HG03139 (cell line): Measurements from ENCODE around the gene CPNE7.
"Not testable (repeated sequence)": the region's sequence is repeated elsewhere in the genome, so short reads cannot be mapped to it uniquely, and the experiment has no call there.

ENCODE experiments used
- ATAC-seq: cut with Tn5 transposase; IDR thresholded peaks from one replicate; pipeline ENCODE4 v1.9.1; 2021; ENCODE audit not compliant: unreplicated experiment

The CPNE7 gene

DNA sequence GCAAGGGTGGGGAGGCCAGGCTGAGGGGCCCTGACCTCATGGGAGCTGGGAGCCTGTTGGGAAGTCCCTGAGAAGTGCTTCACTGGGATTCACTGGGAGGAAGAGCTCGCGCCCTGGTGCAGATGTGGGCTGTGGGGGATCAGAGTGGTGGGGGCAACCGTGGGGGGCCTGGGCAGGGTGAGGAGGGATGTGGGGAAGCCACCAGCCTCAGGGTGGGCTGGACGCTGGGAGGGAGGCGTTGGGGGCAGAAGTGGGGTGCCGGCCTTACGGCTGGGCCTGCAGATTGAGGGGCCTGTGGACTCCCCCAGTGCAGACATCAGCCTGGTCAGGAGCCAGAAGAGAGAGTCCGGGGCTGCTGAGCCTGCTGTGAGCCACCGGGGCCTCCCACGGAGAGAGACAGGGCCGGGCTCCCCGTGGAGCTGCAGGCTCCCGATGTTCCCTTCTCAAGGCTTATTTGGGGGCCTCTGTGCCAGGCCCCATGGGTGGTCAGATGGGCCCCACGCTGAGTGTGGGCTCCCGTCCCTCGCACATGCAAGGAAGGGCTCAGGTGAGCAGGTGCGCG, 45.7 kb downstream of the CPNE7 start:
- ATAC-seq, result no peak

DNA sequence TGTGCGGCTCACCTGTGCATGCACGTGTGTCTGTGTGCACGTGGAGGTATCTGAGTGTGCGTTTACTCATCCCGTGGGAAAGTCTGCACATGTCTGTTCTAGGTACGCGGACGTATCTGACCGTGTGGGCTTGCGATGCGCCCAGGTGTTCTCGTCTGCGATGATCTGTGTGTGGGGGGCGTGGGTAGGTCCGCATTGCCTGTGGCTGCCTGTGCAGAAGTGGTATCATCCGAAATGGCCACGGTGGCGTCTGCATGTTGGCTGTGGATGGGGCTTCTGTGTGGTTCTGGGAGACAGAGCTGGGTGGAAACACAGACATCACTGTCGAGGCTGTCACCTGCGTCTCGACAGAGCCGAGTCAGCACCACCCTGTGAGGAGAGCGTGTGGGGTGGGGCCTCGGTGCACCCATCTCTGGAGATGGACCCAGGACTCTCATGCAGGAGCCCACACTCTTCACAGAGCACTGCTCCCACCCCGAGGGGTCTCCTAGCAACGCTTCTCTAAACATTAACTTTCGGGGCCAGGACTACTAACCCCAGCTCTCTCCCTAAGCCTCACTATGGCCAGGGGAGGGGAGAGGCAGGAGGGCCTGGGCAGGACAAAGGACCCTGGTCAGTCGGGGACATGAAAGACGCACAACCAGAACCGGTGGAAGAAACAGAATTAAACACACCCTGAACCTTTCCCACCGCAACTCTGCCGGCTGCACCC, 46.3 kb downstream of the CPNE7 start:
- no peak for ATAC-seq

DNA sequence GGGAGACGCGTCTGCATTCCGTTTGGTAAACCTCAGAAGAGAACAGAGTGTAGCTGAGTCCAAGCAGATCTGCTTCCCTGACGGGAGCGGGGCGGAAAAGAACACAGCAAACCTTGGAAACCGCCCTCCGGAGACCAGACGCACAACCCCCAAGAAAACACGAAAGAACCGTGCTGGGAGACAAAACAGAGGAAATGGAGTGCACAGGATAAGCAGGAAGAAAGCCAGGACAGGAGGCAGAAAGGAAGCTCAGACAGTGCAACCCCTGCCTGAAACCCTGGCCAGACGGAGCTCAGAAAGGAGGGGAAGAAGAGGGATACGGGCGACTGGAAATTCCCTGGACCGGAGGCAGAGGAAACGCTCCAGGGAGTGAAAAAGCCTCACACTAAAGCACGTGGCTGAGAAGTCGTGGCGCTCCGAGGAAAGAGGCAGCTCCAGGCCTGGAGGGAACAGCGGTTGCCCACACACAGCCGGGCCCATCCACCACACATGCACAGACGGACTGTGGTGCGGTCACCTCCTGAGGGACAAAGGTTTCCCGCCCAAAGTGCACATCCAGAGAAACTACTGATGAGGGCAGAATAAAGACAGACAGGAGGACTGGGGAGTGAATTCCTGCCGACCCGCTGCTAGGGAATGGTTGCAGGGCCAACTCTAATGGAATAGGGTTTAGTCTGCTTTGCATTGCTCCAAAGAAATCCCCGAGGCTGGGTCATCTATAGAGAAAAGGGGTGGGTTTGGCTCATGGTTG, 48.1 kb downstream of the CPNE7 start:
- ATAC-seq, result no peak

DNA sequence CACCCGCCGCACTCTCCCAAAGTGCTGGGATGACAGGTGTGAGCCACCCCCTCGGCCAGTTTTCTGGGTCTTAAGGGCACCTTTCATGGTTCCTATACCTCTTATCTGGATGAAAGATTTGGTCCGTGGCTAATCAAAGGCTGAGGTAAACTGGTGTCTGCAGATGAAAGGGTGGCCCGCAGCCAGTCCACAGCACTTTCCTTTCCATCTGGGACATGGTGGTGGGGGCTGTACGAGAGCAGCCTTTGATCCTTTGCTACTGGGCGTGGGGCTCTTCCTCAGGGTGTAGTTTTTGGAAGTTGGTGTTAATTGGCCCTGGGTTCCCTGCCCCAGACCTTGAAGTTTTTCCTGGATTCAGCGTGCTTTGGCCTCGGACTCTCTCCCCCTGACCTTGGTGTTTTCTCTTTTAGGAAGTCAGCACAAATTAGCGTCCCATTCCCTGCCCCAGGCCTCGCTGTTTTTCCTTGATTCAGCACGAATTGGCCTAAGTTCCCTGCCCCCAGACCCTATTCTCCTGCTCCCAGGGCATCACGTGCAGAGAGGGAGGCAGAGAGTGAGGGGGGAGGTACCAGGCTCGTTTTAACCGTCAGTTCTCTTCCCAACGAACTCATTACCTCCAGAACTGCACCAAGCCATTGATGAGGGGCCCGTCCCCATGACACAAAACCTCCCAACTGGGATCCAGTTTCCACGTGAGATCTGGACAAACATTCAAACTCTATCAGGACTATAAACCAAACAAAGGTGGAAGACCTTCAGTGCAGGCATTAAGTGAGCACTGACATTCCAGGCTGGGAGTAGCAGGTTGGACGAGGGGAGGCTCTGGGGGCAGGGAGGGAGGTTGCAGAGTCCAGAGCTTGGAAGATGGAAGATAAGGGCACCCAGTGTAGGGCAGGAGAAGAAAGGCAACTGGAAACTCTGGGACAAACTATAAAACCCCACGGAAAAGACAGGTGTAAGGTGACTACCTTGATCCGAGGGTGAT, 49.5 kb downstream of the CPNE7 start:
- ATAC-seq, result no peak

DNA sequence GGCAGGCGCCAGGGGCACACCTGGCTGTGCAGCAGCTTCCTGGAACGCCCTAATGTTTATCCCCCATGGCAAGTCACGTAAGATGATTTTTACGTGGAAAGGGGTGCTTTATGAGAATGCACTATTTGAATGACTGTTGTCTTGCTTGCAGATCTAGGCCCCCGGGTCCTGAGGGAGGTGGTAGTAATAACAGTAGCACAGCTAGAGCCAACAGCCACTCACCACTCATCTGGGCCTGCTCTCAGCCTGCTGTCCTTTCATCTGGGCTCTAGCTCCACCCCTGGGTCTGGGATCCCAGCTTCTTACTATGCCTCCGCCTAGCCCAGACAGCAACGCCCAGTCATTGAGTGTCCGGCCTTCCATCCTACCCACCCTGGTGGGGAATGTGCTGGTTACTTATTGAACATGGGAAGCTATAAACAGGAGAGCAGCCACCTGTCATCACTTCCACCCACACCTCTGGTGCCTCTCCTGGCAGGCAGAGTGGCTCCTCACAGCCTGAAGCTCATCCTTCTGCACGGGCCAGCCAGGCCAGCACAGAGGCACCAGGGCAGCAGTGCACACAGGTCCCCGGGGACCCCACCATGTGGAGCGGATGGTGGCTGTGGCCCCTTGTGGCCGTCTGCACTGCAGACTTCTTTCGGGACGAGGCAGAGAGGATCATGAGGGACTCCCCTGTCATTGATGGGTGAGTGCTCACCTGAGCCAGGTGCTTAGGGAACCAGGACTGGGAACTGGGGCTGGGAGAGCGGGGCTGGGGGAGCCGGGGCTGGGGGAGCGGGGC, 54.5 kb downstream of the CPNE7 start:
- no peak for ATAC-seq

DNA sequence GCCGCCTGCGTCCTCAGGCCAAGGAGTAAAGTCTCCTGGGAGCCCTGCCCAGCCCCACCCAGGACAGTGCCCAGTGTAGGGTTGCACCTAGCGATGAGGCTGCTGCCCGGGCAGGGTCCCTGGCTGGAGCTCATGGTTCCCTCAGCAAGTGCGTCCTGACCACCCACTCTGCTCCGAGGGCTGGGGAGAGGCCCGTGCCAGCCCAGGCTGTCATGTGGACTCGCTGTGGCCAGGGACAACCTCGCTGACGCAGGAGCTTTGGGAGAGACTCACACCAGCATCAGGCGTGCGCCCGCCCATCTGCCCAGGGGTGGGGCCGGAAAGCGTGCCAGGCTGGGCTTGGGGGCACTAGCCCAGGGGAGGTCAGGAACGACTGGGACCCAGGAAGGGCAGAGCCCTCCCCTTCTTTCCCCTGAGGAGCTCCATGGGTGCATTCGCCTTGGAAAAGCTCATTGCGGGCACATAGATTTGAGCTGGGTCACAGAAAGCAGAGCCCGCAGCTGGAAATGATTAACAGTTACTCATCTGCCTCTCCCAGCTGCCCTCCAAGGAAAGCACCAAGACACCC, 57.6 kb downstream of the CPNE7 start:
- ATAC-seq, result no peak

DNA sequence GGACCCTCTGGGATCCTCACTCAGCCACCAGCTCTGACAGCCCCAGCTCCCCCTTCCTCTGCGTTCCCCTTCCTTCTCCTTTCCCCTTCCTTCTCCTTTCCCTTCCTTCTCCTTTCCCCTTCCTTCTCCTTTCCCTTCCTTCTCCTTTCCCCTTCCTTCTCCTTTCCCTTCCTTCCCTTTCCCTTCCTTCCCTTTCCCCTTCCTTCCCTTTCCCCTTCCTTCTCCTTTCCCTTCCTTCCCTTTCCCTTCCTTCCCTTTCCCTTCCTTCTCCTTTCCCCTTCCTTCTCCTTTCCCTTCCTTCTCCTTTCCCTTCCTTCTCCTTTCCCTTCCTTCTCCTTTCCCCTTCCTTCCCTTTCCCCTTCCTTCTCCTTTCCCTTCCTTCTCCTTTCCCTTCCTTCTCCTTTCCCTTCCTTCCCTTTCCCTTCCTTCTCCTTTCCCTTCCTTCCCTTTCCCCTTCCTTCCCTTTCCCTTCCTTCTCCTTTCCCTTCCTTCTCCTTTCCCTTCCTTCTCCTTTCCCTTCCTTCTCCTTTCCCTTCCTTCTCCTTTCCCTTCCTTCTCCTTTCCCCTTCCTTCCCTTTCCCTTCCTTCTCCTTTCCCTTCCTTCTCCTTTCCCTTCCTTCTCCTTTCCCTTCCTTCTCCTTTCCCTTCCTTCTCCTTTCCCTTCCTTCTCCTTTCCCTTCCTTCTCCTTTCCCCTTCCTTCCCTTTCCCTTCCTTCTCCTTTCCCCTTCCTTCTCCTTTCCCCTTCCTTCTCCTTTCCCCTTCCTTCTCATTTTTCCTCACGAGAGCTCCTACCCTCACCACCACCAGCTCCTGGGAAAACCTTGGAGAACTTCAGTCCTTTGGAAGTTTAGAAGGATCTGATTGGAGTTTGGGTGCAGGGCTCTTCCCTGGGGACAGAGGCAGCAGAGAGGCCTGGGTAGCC, 59.2 kb downstream of the CPNE7 start:
- ATAC-seq, result not testable (repeated sequence)

DNA sequence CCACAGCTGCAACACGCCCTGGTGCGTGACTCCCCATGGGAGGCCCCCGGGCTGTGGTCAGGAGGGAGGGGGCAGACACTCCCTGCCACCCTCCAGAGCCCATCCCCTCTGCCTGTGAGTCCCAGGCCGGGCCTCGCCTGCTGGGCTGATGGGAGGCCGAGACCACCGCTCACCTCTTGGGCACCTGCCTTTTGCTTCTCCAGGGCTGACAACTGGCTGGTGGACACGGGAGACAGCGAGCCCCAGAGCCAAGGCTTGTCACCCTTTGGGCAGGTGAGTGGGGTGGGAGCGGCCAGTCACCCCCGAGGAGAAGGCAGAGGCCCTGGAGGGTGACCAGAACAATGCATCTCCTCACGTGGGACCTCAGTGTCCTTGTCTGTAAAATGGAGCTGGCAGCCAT, 61.1 kb downstream of the CPNE7 start:
- no peak for ATAC-seq

DNA sequence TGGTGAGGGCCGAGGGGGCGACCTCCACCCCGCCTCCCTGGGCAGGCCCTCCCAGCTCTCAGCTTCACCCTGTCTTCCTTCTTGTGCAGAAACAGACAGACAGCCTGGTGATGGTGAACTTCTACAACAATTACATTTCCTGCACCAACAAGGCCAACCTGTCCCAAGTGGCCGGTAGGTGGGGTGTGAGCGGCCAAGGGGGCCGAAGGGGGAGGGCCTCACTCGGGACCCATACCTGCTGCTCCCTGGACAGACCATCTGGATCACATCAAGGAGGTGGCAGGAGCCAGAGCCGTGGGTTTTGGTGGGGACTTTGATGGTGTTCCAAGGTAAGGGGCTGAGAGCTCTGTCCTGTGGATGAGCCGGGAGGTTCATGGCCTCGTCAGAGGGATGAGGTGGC, 61.8 kb downstream of the CPNE7 start:
- ATAC-seq, result no peak

DNA sequence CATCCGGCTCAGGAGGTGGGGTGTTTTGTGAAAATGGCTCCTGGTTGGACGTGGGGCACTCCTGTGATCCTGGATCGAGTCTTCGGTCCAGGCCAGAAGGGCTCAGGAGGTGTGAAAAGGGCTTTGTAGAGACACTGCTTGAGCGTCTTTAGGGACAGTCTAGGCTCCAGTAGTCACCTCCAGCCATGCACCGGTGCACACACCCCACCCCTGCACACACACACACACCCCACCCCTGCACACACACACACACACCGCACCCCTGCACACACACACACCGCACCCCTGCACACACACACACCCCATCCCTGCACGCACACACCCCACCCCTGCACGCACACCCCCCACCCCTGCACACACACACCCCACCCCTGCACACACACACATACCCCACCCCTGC, 62.9 kb downstream of the CPNE7 start:
- no peak for ATAC-seq

DNA sequence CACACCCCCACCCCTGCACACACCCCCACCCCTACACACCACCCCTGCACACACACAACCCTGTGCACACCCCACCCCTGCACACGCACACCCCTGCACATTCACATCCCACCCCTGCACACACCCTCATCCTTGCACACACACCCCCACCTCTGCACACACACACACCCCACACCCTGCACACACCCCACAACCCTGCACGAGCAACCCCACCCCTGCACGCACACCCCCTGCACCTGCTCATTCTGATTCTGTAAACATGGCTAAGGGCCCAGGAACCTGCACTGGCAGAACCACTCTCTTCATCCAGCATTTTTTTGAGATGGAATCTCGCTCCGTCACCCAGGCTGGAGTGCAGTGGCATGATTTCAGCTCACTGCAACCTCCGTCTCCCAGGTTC, 63.8 kb downstream of the CPNE7 start:
- ATAC-seq, result no peak

DNA sequence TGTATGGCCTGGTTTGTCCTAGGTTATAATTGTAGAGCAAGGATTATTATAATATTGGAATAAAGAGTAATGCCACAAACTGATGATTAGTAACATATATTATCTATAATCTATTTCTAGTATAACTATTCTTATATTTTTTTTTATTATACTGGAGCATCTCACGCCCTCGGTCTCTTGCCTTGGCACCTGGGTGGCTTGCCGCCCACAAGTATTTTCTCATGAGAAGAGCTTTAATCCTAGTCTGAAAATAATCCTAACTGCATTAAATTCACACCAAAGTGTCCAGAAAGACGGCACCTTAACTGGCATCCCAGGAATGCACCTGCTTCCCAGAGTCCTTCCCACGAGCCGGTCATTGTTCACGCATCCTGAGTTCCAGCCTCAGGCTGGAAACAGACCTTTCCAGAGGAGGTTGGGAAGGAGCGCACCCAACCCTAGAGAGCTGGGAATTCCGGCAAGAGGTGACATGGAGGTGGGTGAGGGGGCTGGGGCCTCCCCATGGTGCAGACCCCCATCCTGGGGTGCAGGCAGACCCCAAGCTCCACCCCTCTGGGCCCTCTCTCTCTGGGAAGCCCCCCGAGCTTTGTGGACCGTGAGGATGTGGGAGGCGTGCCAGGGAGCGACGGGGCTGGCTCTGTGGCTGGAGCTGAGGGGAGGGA, 66.0 kb downstream of the CPNE7 start:
- ATAC-seq, result no peak

DNA sequence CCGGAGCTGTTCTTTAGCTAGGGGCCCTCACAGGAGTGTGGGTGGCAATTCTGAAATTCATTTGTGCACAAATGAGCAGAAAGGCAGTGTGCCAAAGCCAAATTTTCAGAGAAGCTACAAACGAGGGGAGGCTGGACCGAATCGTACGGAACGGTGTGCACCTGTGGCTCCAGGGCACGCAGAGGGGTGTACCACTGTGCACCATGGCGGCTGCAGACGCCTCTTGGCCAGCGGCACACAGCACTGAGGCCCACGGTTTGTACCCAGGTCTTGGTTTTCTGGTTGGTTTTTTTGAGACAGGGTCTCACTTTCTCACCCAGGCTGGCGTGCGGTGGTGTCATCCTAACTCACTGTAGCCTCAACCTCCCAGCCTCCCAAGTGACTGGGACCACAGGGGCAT, 67.0 kb downstream of the CPNE7 start:
- ATAC-seq, result no peak

DNA sequence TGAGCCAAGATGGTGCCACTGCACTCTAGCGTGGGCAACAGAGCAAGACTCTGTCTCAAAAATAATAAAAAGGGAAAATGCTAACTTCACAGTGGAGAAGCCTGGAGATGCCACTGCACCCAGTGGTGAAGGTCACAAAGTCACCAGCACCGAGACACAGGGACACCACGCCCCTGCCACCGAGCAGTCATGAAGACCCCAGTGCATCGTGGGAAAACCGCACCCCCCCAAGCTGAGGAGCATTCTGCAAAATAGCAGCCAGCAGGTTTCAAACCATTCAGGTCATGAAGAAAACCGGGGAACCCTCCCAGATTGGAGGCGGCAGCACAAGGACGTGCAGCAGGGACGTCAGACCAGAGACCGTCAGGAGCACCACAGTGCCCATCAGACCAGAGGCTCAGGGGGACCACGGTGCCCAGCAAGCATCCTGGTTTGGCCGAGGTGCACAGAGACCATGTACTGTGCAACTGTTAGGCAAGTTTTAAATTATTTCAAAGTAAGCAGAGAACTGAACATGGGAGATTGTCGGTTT, 68.3 kb downstream of the CPNE7 start:
- ATAC-seq, result no peak

DNA sequence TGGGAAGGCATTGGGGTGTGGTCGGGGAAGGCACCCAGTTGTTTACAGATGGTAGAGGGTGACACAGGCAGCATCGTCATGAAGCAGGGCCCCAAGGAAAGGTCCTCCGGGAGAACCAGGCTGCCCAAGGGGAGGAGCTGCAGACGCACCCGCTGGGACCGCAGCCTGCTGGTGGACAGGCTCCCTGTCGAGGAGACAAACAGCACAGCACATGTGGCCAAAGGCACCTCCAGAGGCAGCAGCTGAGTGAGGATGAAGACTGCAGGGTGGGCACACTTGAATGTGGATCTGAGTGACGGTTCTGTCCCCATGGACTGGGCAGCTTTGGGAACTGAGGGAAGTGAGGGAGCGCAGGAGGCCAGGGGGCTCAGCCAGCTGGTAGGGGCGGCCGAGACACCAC, 69.6 kb downstream of the CPNE7 start:
- ATAC-seq, result no peak

DNA sequence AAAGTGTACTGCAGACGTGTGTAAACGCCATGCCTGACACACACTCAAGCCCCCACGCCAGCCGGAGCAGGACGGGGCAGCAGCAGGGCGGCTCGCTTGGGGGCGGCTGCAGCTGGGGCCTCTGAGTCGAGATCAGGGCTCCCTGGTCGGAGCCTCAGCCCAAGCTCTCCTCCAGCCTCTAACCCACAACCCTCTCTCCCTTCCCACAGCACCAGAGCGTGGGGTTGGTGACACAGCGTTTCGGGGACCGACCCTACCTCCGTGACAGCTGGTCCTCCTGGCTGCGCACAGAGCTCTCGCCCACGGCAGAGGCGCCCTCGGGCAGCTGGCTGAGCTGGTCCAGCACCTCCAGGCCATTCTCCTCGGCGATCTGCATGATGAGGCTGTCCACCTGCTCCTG, 70.7 kb downstream of the CPNE7 start:
- no peak for ATAC-seq
